SK-N-SH (cell line): ENCODE data around the gene ZNF106. TPM values are rescaled to one million over a fixed set of nuclear protein-coding genes. Genes with fewer than 3 reads are reported as not detected.

Source experiments
- CTCF ChIA-PET: fragments of 300-600, 350-600 bp; formaldehyde crosslinking; extraction: SDS; loops from one replicate; lab custom pipeline; 2021; lab: Yijun Ruan, JAX
- POLR2A ChIA-PET: fragments of 350-600 bp; sonication (Branson Sonifier 250); formaldehyde crosslinking; extraction: SDS; loops from one replicate; lab custom pipeline; 2020; ENCODE audit warnings: antibody characterized with exemption, inconsistent platforms; lab: Yijun Ruan, JAX
- DNase-seq: peaks from one replicate; pipeline ENCODE4 v3.0.0; 2012
- H2AFZ ChIP-seq: fragments of 200-600 bp; sonication (generic); 2 replicates; pipeline ENCODE4 v1.8.1; 2016; ENCODE audit warnings: antibody characterized with exemption, mild to moderate bottlenecking, low read depth
- H3F3A ChIP-seq: fragments of 200-600 bp; sonication (generic); replicated peaks from 2 replicates; pipeline ENCODE3; 2016; ENCODE audit warnings: antibody characterized with exemption, mild to moderate bottlenecking; ENCODE audit not compliant: insufficient read depth
- H3K27ac ChIP-seq, 2 experiments: fragments of 200-500 bp in 1 of 2; fragments of 200-600 bp in 1 of 2; sonication (Bioruptor generic) in 1 of 2; sonication (generic), shearing (Covaris generic) in 1 of 2; 2 replicates each; pipeline versions ENCODE4 v1.5.1 to v1.6.1; 2014 to 2016; ENCODE audit warnings: low read depth in 2 of 2, inconsistent platforms in 1 of 2, low read length in 1 of 2, mild to moderate bottlenecking in 1 of 2, mixed read lengths in 1 of 2
- H3K27me3 ChIP-seq: fragments of 200-600 bp; sonication (generic), shearing (Covaris generic); 2 replicates; pipeline ENCODE4 v1.6.1; 2016; ENCODE audit warnings: mixed run types; ENCODE audit not compliant: insufficient read depth
- H3K36me3 ChIP-seq, 2 experiments: fragments of 200-500 bp in 1 of 2; fragments of 200-600 bp in 1 of 2; sonication (Bioruptor generic) in 1 of 2; sonication (generic) in 1 of 2; replicated peaks in 1 of 2; 2 replicates each; pipeline versions ENCODE3 to v1.5.1; 2014 to 2016; ENCODE audit warnings: low read length in 1 of 2, mild to moderate bottlenecking in 1 of 2; ENCODE audit not compliant: insufficient read depth in 2 of 2, control insufficient read depth in 1 of 2
- H3K4me1 ChIP-seq, 2 experiments: fragments of 200-500 bp in 1 of 2; fragments of 200-600 bp in 1 of 2; sonication (Bioruptor generic) in 1 of 2; sonication (generic), shearing (Covaris generic) in 1 of 2; 2 replicates each; pipeline versions ENCODE4 v1.5.1 to v1.6.1; 2014 to 2016; ENCODE audit warnings: low read depth in 1 of 2, low read length in 1 of 2, mixed run types in 1 of 2; ENCODE audit not compliant: insufficient read depth in 2 of 2, control insufficient read depth in 1 of 2
- H3K4me2 ChIP-seq: fragments of 200-600 bp; sonication (generic), shearing (Covaris generic); 2 replicates; pipeline ENCODE4 v1.6.1; 2017; ENCODE audit warnings: mixed run types
- H3K4me3 ChIP-seq, 2 experiments: fragments of 200-500 bp in 1 of 2; fragments of 200-600 bp in 1 of 2; sonication (Bioruptor generic) in 1 of 2; sonication (generic), shearing (Covaris generic) in 1 of 2; 2 replicates each; pipeline versions ENCODE4 v1.5.1 to v1.8.1; 2014 to 2016; ENCODE audit warnings: low read depth in 2 of 2, inconsistent platforms in 1 of 2, low read length in 1 of 2, mild to moderate bottlenecking in 1 of 2, mixed read lengths in 1 of 2, moderate library complexity in 1 of 2
- H3K79me2 ChIP-seq: fragments of 200-600 bp; sonication (generic); 2 replicates; pipeline ENCODE4 v1.8.1; 2017; ENCODE audit warnings: mild to moderate bottlenecking; ENCODE audit not compliant: insufficient read depth
- H3K9ac ChIP-seq: fragments of 200-600 bp; sonication (generic); 2 replicates; pipeline ENCODE4 v1.6.1; 2017; ENCODE audit warnings: mixed run types
- H3K9me2 ChIP-seq: fragments of 200-600 bp; sonication (generic); 2 replicates; pipeline ENCODE4 v1.6.1; 2017; ENCODE audit warnings: mixed run types
- H3K9me3 ChIP-seq: fragments of 200-600 bp; sonication (generic); 2 replicates; pipeline ENCODE4 v1.6.1; 2017; ENCODE audit warnings: mixed run types, mild to moderate bottlenecking, moderate library complexity
- H4K20me1 ChIP-seq: fragments of 200-600 bp; sonication (generic); 2 replicates; pipeline ENCODE4 v1.6.1; 2017; ENCODE audit warnings: mild to moderate bottlenecking, mixed run types; ENCODE audit not compliant: insufficient read depth
- FOXJ3 ChIP-seq: sonication (generic); formaldehyde crosslinking; IDR thresholded peaks from 2 replicates; pipeline ENCODE4 v1.5.1; 2020; ENCODE audit warnings: mild to moderate bottlenecking, missing genetic modification reagents
- GABPA ChIP-seq: IDR thresholded peaks from 2 replicates; pipeline ENCODE4 v1.4.0; 2012; ENCODE audit warnings: low read depth, mild to moderate bottlenecking
- GATA2 ChIP-seq: sonication (generic); formaldehyde crosslinking; IDR thresholded peaks from 2 replicates; pipeline ENCODE4 v1.5.0; 2020; ENCODE audit warnings: mild to moderate bottlenecking, missing genetic modification reagents
- JUND ChIP-seq: IDR thresholded peaks from 2 replicates; pipeline ENCODE4 v1.4.0; 2012
- MEF2A ChIP-seq: IDR thresholded peaks from 2 replicates; pipeline ENCODE4 v1.4.0; 2012; ENCODE audit warnings: low read depth, borderline replicate concordance
- NFIC ChIP-seq: IDR thresholded peaks from 2 replicates; pipeline ENCODE4 v1.4.0; 2012; ENCODE audit warnings: borderline replicate concordance
- NRF1 ChIP-seq: IDR thresholded peaks from 2 replicates; pipeline ENCODE4 v1.6.1; 2012; ENCODE audit warnings: low read depth, mild to moderate bottlenecking, low read length
- RXRA ChIP-seq: IDR thresholded peaks from 2 replicates; pipeline ENCODE4 v1.4.0; 2012; ENCODE audit warnings: low read depth, mild to moderate bottlenecking, borderline replicate concordance
- SIN3A ChIP-seq: IDR thresholded peaks from 2 replicates; pipeline ENCODE4 v1.6.1; 2012; ENCODE audit warnings: low read depth, mild to moderate bottlenecking, low read length, moderate library complexity, borderline replicate concordance
- TAF1 ChIP-seq: IDR thresholded peaks from 2 replicates; pipeline ENCODE4 v1.6.1; 2012; ENCODE audit warnings: low read depth, mild to moderate bottlenecking, low read length, moderate library complexity, borderline replicate concordance
- YY1 ChIP-seq: IDR thresholded peaks from 2 replicates; pipeline ENCODE4 v1.4.0; 2012; ENCODE audit warnings: low read depth, mild to moderate bottlenecking
- WGBS: methylation state at CpG from one replicate; pipeline ENCODE4 v1.1.6; 2017; ENCODE audit warnings: low lambda C conversion rate; 5-methylcytosine and 5-hydroxymethylcytosine counted together
- polyA plus RNA-seq, 3 experiments: library from polyadenylated mRNA; depleted of rRNA; stranded (reverse); fragments of >200 nt; gene quantifications; 2 replicates each; pipeline ENCODE4 v1.2.3, GENCODE V29; 2012
- TF ChIP-seq, protein P1 (sequence below): IDR thresholded peaks from 2 replicates; pipeline ENCODE4 v1.4.0; 2012; ENCODE audit warnings: low read depth, borderline replicate concordance
- TF ChIP-seq, protein P2 (sequence below): fragments of 200-600 bp; sonication (generic); IDR thresholded peaks from 2 replicates; pipeline ENCODE4 v1.6.1; 2017; ENCODE audit warnings: antibody characterized with exemption, mild to moderate bottlenecking, moderate library complexity
- TF ChIP-seq, protein P3 (sequence below): IDR thresholded peaks from 2 replicates; pipeline ENCODE4 v1.4.0; 2012; ENCODE audit warnings: low read depth, borderline replicate concordance
- TF ChIP-seq, protein P4 (sequence below): IDR thresholded peaks from 2 replicates; pipeline ENCODE4 v1.6.1; 2012; ENCODE audit warnings: mild to moderate bottlenecking, low read depth, low read length, moderate library complexity
- TF ChIP-seq, protein P5 (sequence below): fragments of 150-350 bp; IDR thresholded peaks from 2 replicates; pipeline ENCODE4 v1.6.1; 2016; ENCODE audit warnings: mild to moderate bottlenecking, low read depth, low read length

ZNF106 gene
- polyA plus RNA-seq, 1 of the 3 experiments (the other 2 are of a cell fraction) = 8.9 TPM

DNA sequence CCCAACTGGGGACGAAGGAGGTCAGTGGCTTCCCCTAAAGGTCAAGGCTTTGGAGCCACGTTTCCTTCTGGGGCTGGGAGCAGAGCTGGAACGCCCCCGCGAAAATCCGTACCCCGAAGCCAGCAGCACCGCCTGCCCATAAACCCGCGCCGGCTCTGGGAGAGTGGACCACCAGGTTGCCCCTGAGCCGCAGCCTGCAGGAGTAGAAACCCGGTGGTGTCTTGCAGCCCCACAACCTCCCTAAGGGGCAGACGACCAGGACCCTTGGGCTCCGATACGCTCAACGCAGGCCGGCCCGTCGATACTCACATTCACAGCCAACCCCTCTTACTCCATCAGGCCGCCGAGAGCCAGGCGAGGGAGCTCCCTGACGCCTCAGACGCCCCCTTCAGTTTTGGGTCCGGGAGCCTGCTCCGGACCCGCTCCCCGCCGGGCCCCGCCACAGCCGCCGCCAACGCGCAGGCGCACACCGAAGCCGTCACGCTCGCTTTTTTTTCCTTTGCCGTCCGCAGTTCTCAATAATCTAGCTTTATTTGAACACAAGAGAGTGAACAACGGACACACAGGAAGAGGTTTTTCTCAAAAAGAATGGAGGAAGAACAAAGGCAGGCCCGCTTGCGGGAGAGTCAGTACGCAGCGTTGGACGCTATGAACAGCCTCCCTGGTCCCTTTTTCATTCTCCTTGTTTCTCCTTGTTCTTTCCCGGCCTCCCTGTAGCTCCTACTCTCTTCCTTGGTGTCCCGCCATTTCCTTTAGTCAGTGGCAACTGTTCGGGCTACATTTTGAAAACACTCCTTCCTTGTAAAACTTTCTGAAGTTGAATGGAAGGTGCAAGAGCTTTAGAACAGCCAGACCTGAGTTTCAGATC lies at the start of gene ZNF106 (continued):
- TF ChIP-seq, protein P1, sequence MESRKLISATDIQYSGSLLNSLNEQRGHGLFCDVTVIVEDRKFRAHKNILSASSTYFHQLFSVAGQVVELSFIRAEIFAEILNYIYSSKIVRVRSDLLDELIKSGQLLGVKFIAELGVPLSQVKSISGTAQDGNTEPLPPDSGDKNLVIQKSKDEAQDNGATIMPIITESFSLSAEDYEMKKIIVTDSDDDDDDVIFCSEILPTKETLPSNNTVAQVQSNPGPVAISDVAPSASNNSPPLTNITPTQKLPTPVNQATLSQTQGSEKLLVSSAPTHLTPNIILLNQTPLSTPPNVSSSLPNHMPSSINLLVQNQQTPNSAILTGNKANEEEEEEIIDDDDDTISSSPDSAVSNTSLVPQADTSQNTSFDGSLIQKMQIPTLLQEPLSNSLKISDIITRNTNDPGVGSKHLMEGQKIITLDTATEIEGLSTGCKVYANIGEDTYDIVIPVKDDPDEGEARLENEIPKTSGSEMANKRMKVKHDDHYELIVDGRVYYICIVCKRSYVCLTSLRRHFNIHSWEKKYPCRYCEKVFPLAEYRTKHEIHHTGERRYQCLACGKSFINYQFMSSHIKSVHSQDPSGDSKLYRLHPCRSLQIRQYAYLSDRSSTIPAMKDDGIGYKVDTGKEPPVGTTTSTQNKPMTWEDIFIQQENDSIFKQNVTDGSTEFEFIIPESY = no peak
- TF ChIP-seq JUND = no peak
- TF ChIP-seq YY1 = peak; percentile 88
- TF ChIP-seq GATA2 (CRISPR knock-in tag) = no peak
- TF ChIP-seq FOXJ3 (CRISPR knock-in tag) = no peak
- TF ChIP-seq SIN3A = no peak
- TF ChIP-seq MEF2A = no peak
- TF ChIP-seq NRF1 = peak; percentile 70
- no peak; the same call in 1 of the 2 replicates for TF ChIP-seq GABPA
- TF ChIP-seq, protein P2, sequence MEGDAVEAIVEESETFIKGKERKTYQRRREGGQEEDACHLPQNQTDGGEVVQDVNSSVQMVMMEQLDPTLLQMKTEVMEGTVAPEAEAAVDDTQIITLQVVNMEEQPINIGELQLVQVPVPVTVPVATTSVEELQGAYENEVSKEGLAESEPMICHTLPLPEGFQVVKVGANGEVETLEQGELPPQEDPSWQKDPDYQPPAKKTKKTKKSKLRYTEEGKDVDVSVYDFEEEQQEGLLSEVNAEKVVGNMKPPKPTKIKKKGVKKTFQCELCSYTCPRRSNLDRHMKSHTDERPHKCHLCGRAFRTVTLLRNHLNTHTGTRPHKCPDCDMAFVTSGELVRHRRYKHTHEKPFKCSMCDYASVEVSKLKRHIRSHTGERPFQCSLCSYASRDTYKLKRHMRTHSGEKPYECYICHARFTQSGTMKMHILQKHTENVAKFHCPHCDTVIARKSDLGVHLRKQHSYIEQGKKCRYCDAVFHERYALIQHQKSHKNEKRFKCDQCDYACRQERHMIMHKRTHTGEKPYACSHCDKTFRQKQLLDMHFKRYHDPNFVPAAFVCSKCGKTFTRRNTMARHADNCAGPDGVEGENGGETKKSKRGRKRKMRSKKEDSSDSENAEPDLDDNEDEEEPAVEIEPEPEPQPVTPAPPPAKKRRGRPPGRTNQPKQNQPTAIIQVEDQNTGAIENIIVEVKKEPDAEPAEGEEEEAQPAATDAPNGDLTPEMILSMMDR = peak; percentile 25

DNA sequence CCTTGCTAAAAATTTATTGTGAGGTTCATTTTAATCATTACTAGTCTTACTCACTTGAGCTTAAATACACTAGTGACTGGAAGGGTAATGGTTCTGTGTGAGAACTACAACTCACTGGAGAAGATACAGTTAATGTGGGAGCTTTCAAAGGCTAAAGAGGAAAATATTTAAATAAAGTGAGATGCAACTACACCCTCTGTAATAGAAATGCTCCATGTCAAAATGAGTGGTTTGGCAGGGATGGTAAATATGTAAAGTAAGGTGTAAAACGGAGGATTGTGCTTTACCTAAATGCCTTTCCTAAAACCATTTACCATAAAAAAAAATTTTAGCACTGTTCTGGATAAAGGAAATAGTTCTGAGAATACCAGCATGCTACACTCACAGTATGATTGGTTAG lies 42.3 kb upstream of the ZNF106 start:
- 97% methylated on average over 1 of the region's 1 CpG for WGBS
- Histone ChIP-seq H3K9me2 (no peaks in the 10 kb centered on the region), H3K4me3 (no peak overlapping the region), H3K27ac (no peak overlapping the region), H3K27me3 (no peaks in the 10 kb centered on the region), H3K4me2 (no peak overlapping the region), H3F3A (peaks cover 4% of the 10 kb centered on the region), H2AFZ (no peak overlapping the region), H3K9ac (no peak overlapping the region), H3K4me1 (no peaks in the 10 kb centered on the region), H3K9me3 (no peaks in the 10 kb centered on the region), H3K36me3 (peaks cover 34 to 48% of the 10 kb centered on the region in 2 experiments), H3K79me2 (no peaks in the 10 kb centered on the region), H4K20me1 (no peaks in the 10 kb centered on the region)
- CTCF ChIA-PET = no interaction called here
- TF ChIP-seq TAF1 (no peak), RXRA (no peak), NFIC (no peak), YY1 (no peak)
- TF ChIP-seq, protein P2 = no peak
- TF ChIP-seq, protein P3, sequence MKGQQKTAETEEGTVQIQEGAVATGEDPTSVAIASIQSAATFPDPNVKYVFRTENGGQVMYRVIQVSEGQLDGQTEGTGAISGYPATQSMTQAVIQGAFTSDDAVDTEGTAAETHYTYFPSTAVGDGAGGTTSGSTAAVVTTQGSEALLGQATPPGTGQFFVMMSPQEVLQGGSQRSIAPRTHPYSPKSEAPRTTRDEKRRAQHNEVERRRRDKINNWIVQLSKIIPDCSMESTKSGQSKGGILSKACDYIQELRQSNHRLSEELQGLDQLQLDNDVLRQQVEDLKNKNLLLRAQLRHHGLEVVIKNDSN = no peak
- TF ChIP-seq, protein P4, sequence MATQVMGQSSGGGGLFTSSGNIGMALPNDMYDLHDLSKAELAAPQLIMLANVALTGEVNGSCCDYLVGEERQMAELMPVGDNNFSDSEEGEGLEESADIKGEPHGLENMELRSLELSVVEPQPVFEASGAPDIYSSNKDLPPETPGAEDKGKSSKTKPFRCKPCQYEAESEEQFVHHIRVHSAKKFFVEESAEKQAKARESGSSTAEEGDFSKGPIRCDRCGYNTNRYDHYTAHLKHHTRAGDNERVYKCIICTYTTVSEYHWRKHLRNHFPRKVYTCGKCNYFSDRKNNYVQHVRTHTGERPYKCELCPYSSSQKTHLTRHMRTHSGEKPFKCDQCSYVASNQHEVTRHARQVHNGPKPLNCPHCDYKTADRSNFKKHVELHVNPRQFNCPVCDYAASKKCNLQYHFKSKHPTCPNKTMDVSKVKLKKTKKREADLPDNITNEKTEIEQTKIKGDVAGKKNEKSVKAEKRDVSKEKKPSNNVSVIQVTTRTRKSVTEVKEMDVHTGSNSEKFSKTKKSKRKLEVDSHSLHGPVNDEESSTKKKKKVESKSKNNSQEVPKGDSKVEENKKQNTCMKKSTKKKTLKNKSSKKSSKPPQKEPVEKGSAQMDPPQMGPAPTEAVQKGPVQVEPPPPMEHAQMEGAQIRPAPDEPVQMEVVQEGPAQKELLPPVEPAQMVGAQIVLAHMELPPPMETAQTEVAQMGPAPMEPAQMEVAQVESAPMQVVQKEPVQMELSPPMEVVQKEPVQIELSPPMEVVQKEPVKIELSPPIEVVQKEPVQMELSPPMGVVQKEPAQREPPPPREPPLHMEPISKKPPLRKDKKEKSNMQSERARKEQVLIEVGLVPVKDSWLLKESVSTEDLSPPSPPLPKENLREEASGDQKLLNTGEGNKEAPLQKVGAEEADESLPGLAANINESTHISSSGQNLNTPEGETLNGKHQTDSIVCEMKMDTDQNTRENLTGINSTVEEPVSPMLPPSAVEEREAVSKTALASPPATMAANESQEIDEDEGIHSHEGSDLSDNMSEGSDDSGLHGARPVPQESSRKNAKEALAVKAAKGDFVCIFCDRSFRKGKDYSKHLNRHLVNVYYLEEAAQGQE = no peak
- TF ChIP-seq, protein P5, sequence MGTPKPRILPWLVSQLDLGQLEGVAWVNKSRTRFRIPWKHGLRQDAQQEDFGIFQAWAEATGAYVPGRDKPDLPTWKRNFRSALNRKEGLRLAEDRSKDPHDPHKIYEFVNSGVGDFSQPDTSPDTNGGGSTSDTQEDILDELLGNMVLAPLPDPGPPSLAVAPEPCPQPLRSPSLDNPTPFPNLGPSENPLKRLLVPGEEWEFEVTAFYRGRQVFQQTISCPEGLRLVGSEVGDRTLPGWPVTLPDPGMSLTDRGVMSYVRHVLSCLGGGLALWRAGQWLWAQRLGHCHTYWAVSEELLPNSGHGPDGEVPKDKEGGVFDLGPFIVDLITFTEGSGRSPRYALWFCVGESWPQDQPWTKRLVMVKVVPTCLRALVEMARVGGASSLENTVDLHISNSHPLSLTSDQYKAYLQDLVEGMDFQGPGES = no peak
- DNase-seq = no peak
- POLR2A ChIA-PET = no interaction called here
